ENCODE data around the gene RRP15. TPM values are rescaled to one million over a fixed set of nuclear protein-coding genes. Genes with fewer than 3 reads are reported as not detected.
A peak's percentile ranks its signal among the peaks of the same experiment; 100 is the strongest.

RRP15 gene
- total RNA-seq, 1 experiment from 2014 or later = 25.5 TPM

GRCh38 chr1:218352075-218352438 is 67.0 kb downstream of the RRP15 start:
- ChIA-PET RAD21 (ENCODE audit: low non-redundant PET in 1 of 2, low total read pairs in 2 of 2, uncharacterized antibody in 2 of 2, unreplicated experiment in 2 of 2) (no interaction called here), POLR2A (no interaction called here), CTCF (no interaction called here)
- Histone ChIP-seq H3K27ac (ENCODE audit: low read depth, low read length) (no peak overlapping the region), H3K4me2 (ENCODE audit: low read length) (no peak overlapping the region), H3K79me2 (ENCODE audit: insufficient read depth, low read length) (no peaks in the 10 kb centered on the region), H3K27me3 (ENCODE audit: insufficient read depth, low read length) (no peaks in the 10 kb centered on the region), H3K36me3 (ENCODE audit: control insufficient read depth in 1 of 2, insufficient read depth in 2 of 2, low read length in 2 of 2) (no peaks in the 10 kb centered on the region), H3K4me3 (replicated peaks in 1 of 2; ENCODE audit: low read depth in 1 of 2, low read length in 2 of 2) (no peak overlapping the region), H3K9ac (ENCODE audit: low read length) (no peak overlapping the region), H3K9me3 (ENCODE audit: control insufficient read depth in 1 of 2, insufficient read depth in 1 of 2, low read depth in 1 of 2, low read length in 2 of 2) (no peaks in the 10 kb centered on the region), H4K20me1 (ENCODE audit: insufficient read depth) (no peaks in the 10 kb centered on the region), H3K4me1 (ENCODE audit: control insufficient read depth in 1 of 2, insufficient read depth in 2 of 2, low read length in 2 of 2) (peaks cover 14 to 15% of the 10 kb centered on the region in 2 experiments; a peak in 3 of 4 replicates), H3K9me2 (ENCODE audit: insufficient read depth) (no peaks in the 10 kb centered on the region), H2AFZ (ENCODE audit: low read depth, low read length, poor library complexity, severe bottlenecking) (no peak overlapping the region)
- TF ChIP-seq SRF (IDR thresholded peaks at IDR 0.05; ENCODE audit: low read depth) (no peak), EGR1 (IDR thresholded peaks at IDR 0.05; ENCODE audit: low read depth) (no peak), ZBTB33 (IDR thresholded peaks at IDR 0.05; ENCODE audit: extremely low read depth, insufficient replicate concordance, low read length) (no peak), SIN3A (IDR thresholded peaks at IDR 0.05; ENCODE audit: low read depth) (no peak), CTCF (IDR thresholded peaks at IDR 0.05 in 2 of 3, conservative IDR thresholded peaks at IDR 0.05 in 1 of 3; ENCODE audit: borderline replicate concordance in 1 of 3, insufficient read depth in 1 of 3, low read depth in 2 of 3, low read length in 2 of 3) (no peak)
- DNase-seq (ENCODE audit: low read depth, low spot score) (no peak), ATAC-seq (no peak)
- intact Hi-C loops (cut with micrococcal nuclease) = no loop called here
- BruUV-seq (replicated peaks) = no TSS peak

- Histone ChIP-seq H3K9ac (ENCODE audit: low read length) (no peak overlapping the region), H3K9me3 (ENCODE audit: control insufficient read depth in 1 of 2, insufficient read depth in 1 of 2, low read depth in 1 of 2, low read length in 2 of 2) (no peaks in the 10 kb centered on the region), H3K27me3 (ENCODE audit: insufficient read depth, low read length) (no peaks in the 10 kb centered on the region), H3K9me2 (ENCODE audit: insufficient read depth) (no peaks in the 10 kb centered on the region), H4K20me1 (ENCODE audit: insufficient read depth) (no peaks in the 10 kb centered on the region), H3K4me3 (replicated peaks in 1 of 2; ENCODE audit: low read depth in 1 of 2, low read length in 2 of 2) (no peak overlapping the region), H3K27ac (ENCODE audit: low read depth, low read length) (peak overlapping the region; percentile 16; the same call in 1 of the 2 replicates), H2AFZ (ENCODE audit: low read depth, low read length, poor library complexity, severe bottlenecking) (no peak overlapping the region), H3K4me2 (ENCODE audit: low read length) (0 out of 2 replicates have a peak overlapping the region, but pooled peaks have one; percentile 1), H3K36me3 (ENCODE audit: control insufficient read depth in 1 of 2, insufficient read depth in 2 of 2, low read length in 2 of 2) (no peaks in the 10 kb centered on the region), H3K79me2 (ENCODE audit: insufficient read depth, low read length) (no peaks in the 10 kb centered on the region), H3K4me1 (ENCODE audit: control insufficient read depth in 1 of 2, insufficient read depth in 2 of 2, low read length in 2 of 2) (peaks cover 14 to 15% of the 10 kb centered on the region in 2 experiments; a peak in 3 of 4 replicates)
- ChIA-PET RAD21 (ENCODE audit: low non-redundant PET in 1 of 2, low total read pairs in 2 of 2, uncharacterized antibody in 2 of 2, unreplicated experiment in 2 of 2) (no interaction called here), CTCF (no interaction called here), POLR2A (no interaction called here)
- BruUV-seq (replicated peaks) = no TSS peak
- ATAC-seq = peak; percentile 32; the same call in 1 of the 2 replicates
- intact Hi-C loops (cut with micrococcal nuclease) = no loop called here
- DNase-seq (ENCODE audit: low read depth, low spot score) = no peak
- no peak for TF ChIP-seq POLR2AphosphoS5 (IDR thresholded peaks at IDR 0.05; ENCODE audit: low read depth, low read length)
- TF ChIP-seq ATF3 (IDR thresholded peaks at IDR 0.05) = no peak
- no peak for TF ChIP-seq CEBPB (IDR thresholded peaks at IDR 0.05; ENCODE audit: low read depth)
- TF ChIP-seq SIN3A (IDR thresholded peaks at IDR 0.05; ENCODE audit: low read depth) = no peak
- TF ChIP-seq FOSL1 (IDR thresholded peaks at IDR 0.05; ENCODE audit: low read depth) = no peak
- TF ChIP-seq CBX3 (IDR thresholded peaks at IDR 0.05; ENCODE audit: low read depth) = no peak
- TF ChIP-seq YY1 (IDR thresholded peaks at IDR 0.05; ENCODE audit: extremely low read depth, insufficient replicate concordance, low read depth, low read length) = no peak
- TF ChIP-seq TCF7L2 (IDR thresholded peaks at IDR 0.05; ENCODE audit: borderline replicate concordance, extremely low read depth, insufficient read depth, insufficient read length) = no peak
- no peak for TF ChIP-seq ZBTB33 (IDR thresholded peaks at IDR 0.05; ENCODE audit: extremely low read depth, insufficient replicate concordance, low read length)
- no peak for TF ChIP-seq EZH2 (IDR thresholded peaks at IDR 0.05)
- no peak for TF ChIP-seq SP1 (IDR thresholded peaks at IDR 0.05; ENCODE audit: low read depth)
- TF ChIP-seq POLR2A (IDR thresholded peaks at IDR 0.05; ENCODE audit: borderline replicate concordance, extremely low read depth, insufficient read depth, insufficient read length) = no peak
These were observed 68.6 kb downstream of the RRP15 start for GRCh38 chr1:218353656-218354055.
